Transverse colon (tissue), 4 donors: Measurements from ENCODE around the gene TTN.

Experiments
- EP300 ChIP-seq: sonication (generic); formaldehyde crosslinking; IDR thresholded peaks from one replicate; pipeline ENCODE4 v1.6.1; 2017; ENCODE audit warnings: antibody characterized with exemption, low read depth
- POLR2A ChIP-seq: fragments of 450-650 bp; IDR thresholded peaks from one replicate; pipeline ENCODE4 v1.6.1; 2016; ENCODE audit warnings: antibody characterized with exemption, mild to moderate bottlenecking, moderate library complexity
- POLR2AphosphoS5 ChIP-seq, 3 donors: sonication (generic); formaldehyde crosslinking; IDR thresholded peaks; one replicate each; pipeline ENCODE4 v1.6.1; 2016; ENCODE audit warnings: antibody characterized with exemption in 3 of 3
- TF ChIP-seq, protein P1 (sequence below), 5 experiments: fragments of 200-600 bp in 3 of 5; fragments of 450-650 bp in 2 of 5; sonication (generic) in 3 of 5; IDR thresholded peaks; 1 replicate in 2 of 5; 2 replicates in 3 of 5; pipeline ENCODE4 v1.5.1; 2016 to 2017; ENCODE audit warnings: antibody characterized with exemption in 5 of 5, inconsistent platforms in 3 of 5, mild to moderate bottlenecking in 2 of 5, moderate library complexity in 1 of 5

GRCh38 chr2:178819147-178819875 lies 12.1 kb upstream of the TTN start:
- TF ChIP-seq POLR2A (no peak), EP300 (no peak), POLR2AphosphoS5 (IDR thresholded peaks at IDR 0.05) (no peak)
- TF ChIP-seq, protein P1, sequence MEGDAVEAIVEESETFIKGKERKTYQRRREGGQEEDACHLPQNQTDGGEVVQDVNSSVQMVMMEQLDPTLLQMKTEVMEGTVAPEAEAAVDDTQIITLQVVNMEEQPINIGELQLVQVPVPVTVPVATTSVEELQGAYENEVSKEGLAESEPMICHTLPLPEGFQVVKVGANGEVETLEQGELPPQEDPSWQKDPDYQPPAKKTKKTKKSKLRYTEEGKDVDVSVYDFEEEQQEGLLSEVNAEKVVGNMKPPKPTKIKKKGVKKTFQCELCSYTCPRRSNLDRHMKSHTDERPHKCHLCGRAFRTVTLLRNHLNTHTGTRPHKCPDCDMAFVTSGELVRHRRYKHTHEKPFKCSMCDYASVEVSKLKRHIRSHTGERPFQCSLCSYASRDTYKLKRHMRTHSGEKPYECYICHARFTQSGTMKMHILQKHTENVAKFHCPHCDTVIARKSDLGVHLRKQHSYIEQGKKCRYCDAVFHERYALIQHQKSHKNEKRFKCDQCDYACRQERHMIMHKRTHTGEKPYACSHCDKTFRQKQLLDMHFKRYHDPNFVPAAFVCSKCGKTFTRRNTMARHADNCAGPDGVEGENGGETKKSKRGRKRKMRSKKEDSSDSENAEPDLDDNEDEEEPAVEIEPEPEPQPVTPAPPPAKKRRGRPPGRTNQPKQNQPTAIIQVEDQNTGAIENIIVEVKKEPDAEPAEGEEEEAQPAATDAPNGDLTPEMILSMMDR (IDR thresholded peaks at IDR 0.05): no peak
